Measurements from ENCODE around the gene MTCH2.
A peak's percentile ranks its signal among the peaks of the same experiment; 100 is the strongest.

Gene MTCH2

GRCh38 chr11:47586098-47586855 lies 56.1 kb downstream of the MTCH2 start, which contains the start of gene FAM180B:
TSS of gene FAM180B (plus strand) at chr11:47586678. CDS start at chr11:47586769, 91 bp downstream.
- TF ChIP-seq, protein P1, sequence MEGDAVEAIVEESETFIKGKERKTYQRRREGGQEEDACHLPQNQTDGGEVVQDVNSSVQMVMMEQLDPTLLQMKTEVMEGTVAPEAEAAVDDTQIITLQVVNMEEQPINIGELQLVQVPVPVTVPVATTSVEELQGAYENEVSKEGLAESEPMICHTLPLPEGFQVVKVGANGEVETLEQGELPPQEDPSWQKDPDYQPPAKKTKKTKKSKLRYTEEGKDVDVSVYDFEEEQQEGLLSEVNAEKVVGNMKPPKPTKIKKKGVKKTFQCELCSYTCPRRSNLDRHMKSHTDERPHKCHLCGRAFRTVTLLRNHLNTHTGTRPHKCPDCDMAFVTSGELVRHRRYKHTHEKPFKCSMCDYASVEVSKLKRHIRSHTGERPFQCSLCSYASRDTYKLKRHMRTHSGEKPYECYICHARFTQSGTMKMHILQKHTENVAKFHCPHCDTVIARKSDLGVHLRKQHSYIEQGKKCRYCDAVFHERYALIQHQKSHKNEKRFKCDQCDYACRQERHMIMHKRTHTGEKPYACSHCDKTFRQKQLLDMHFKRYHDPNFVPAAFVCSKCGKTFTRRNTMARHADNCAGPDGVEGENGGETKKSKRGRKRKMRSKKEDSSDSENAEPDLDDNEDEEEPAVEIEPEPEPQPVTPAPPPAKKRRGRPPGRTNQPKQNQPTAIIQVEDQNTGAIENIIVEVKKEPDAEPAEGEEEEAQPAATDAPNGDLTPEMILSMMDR (IDR thresholded peaks at IDR 0.05; ENCODE audit: insufficient read depth, low read length, missing control alignments) = no peak
- no peak for DNase-seq (ENCODE audit: low read depth, low spot score)
- no peak within 1 kb of the TSS for H3K4me3 ChIP-seq (ENCODE audit: low read depth, low read length)
- ChIA-PET POLR2A (interaction anchor here (1.1 kb wide), 1 partner anchor 21 kb away, joined by 3 read pairs; no protein-coding TSS in a partner anchor), CTCF (interaction anchor here (0.9 to 1.4 kb wide), 3 partner anchors 14 to 212 kb away, joined by 3 to 6 read pairs (median 4); no protein-coding TSS in a partner anchor)

- POLR2A ChIA-PET = no interaction called here
These were observed 58.5 kb downstream of the MTCH2 start for GRCh38 chr11:47583844-47584243.

GRCh38 chr11:47578524-47579494 lies 63.5 kb downstream of the MTCH2 start, which contains the start of the genes KBTBD4 and NDUFS3:
TSS of gene KBTBD4 (minus strand) at chr11:47578970. CDS start at chr11:47578951, 19 bp downstream.
TSS of gene NDUFS3 (plus strand) at chr11:47579074. CDS start at chr11:47579092, 18 bp downstream.
- CTCF ChIA-PET = interaction anchor here (0.6 to 2.3 kb wide), 10 partner anchors 8 to 399 kb away, joined by 3 to 9 read pairs (median 4); no protein-coding TSS in a partner anchor
- POLR2A ChIA-PET = interaction anchor here (1.0 kb wide), 4 partner anchors 14 to 152 kb away, joined by 3 to 4 read pairs (median 4); partner anchors contain the start of genes PSMC3 and PTPMT1
- H3K4me3 ChIP-seq (ENCODE audit: low read depth, low read length) = peak within 1 kb of the TSS; percentile 95
- TF ChIP-seq, protein P1 (IDR thresholded peaks at IDR 0.05; ENCODE audit: insufficient read depth, low read length, missing control alignments) = no peak
- DNase-seq (ENCODE audit: low read depth, low spot score) = peak; percentile 38

More at GRCh38 chr11:47583844-47584243, 58.5 kb downstream of the MTCH2 start:
- TF ChIP-seq, protein P1 (IDR thresholded peaks at IDR 0.05; ENCODE audit: insufficient read depth, low read length, missing control alignments) = no peak
- no peak overlapping the region for H3K4me3 ChIP-seq (ENCODE audit: low read depth, low read length)
- CTCF ChIA-PET = no interaction called here
- no peak for DNase-seq (ENCODE audit: low read depth, low spot score)

- TF ChIP-seq, protein P1 (IDR thresholded peaks at IDR 0.05; ENCODE audit: insufficient read depth, low read length, missing control alignments) = no peak
- no peak for DNase-seq (ENCODE audit: low read depth, low spot score)
- ChIA-PET POLR2A (interaction anchor here (1.0 kb wide), 1 partner anchor 151 kb away, joined by 3 read pairs; the partner anchor contains the start of gene PSMC3), CTCF (interaction anchor here (1.5 kb wide), 1 partner anchor 9 kb away, joined by 5 read pairs; no protein-coding TSS in a partner anchor)
- peak overlapping the region; percentile 95 for H3K4me3 ChIP-seq (ENCODE audit: low read depth, low read length)
These were observed 64.8 kb downstream of the MTCH2 start for GRCh38 chr11:47577460-47578041.

- TF ChIP-seq, protein P1 (IDR thresholded peaks at IDR 0.05; ENCODE audit: insufficient read depth, low read length, missing control alignments) = no peak
- no peak for DNase-seq (ENCODE audit: low read depth, low spot score)
- H3K4me3 ChIP-seq (ENCODE audit: low read depth, low read length) = no peak overlapping the region
- POLR2A ChIA-PET = interaction anchor here (1.2 kb wide), 1 partner anchor 21 kb away, joined by 3 read pairs; no protein-coding TSS in a partner anchor
- CTCF ChIA-PET = interaction anchor here (1.0 to 2.7 kb wide), 4 partner anchors 19 to 199 kb away, joined by 3 to 8 read pairs (median 6); no protein-coding TSS in a partner anchor
These were observed 69.0 kb downstream of the MTCH2 start for GRCh38 chr11:47573321-47573720.

Data from AG04449 (cell line).